ENCODE data around the gene LPA.

LPA gene

DNA sequence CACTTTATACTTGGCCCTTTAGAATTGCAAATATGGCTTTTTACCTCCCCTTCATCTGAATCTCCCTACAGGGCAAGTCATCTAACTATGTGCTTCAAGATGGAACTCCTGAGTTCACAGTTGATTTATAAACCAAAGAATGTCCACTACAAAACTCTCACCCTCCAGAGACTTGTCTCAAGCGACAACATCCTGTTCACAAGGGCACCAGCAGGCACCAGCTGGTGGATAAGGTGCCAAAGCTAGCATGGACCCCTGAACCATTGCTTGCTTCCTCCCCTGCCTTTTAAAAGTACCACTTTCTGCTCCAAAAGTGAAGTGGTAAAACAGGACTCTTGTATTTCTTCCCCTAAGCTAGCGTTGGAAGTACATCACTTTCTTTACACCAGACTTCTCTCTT, 154.5 kb downstream of the LPA start:
- no peak for DNase-seq

DNA sequence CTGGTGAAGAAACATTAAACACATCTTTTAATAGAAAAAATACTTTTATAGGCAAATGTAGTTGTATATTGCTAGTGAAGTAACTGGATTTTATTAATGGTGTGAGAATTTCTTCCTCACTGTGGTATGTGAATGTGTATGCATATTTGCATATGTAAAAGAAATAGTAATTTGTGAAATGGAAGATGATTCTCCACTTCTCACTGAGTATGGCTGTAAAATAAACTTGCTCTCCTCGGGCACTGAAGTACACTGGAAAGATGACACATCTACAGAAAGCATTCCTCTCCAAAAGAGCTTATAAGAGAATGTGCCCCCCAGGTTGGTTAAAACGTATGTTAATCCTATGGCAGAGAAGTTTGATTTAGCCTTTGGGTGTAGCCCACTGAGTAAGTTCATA, 155.5 kb downstream of the LPA start:
- DNase-seq = no peak

DNA sequence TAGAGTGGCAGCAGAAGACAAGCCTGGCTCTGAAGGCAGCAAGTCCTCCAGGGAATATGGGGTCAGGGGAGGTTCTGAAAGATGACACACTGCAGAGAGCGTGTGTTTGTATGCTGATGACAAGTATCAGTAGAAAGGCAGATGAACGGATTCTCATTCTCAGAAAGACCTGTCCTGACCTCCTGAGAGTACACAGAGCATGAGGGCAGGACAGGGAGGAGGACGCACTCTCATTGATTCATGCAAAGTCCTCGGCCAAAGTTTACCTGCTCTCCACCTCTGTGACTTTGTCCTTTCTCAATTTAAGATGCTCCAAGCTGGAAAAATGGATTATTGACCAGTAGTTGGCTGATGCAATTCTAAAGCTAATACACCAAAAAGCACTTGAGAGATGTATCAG, 156.7 kb downstream of the LPA start:
- DNase-seq = no peak

DNA sequence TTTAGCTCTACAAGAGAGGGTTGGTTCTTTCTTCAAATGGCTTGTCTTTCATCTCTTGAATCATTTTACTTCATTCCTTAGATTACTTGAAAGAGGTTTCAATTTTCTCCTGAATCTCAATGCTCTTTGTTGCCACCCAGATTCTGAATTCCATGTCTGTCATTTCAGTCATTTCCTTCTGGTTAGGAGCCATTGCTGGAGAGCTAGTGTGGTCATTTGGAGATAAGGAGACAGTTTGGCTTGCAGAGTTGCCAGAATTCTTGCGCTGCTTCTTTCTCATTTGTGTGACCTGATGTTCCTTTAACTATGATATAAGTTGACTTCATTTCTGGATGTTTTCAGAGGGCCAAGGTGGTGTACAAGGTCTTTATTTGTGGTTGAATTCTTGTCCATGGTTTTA, 158.1 kb downstream of the LPA start:
- DNase-seq = no peak

DNA sequence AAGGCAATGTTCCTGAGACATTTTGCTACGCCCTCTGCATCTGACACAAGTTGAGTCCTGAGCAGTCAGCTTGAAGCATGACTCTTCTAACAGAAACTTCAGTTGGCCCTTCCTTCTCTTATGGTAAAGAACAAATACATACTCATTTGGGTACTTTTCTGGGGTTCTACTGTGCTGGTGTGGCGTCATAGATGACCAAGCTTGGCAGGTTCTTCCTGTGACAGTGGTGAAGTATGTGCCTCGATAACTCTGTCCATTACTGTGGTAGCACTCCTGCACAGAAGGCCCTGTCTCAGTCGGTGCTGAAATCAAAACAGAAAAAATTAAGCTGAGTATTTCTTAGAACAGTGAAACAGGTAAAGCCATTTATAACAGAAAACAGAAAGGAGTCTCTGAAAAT, 163.4 kb downstream of the LPA start:
- DNase-seq = no peak

DNA sequence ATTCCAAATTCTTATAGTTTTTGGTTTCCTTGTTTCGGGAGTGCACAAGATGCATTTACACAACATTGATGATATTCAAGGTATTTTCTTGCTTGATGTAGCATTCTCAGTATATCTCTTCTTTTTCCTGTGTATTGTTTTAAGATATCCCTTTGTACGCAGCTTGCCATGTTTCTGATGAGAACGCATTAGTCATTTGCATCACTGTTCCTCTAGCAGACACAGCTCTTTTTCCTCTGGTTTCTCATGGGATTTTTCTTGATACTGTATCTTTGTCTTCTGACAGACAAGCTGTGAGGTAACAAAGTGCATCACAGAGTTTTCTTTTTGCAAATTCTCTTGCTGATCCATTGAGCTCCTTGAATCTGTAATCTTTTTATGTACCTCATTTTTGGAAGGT, 169.5 kb downstream of the LPA start:
- DNase-seq = no peak

DNA sequence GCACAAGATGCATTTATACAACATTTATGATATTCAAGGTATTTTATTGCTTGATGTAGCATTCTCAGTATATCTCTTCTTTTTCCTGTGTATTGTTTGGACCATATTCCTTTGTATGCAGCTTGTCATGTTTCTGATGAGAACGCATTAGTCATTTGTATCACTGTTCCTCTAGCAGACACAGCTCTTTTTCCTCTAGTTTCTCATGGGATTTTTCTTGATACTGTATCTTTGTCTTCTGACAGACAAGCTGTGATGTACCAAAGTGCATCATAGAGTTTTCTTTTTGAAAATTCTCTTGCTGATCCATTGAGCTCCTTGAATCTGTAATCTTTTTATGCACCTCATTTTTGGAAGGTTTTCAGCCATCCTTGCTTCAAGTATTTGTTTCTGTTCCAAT, 175.0 kb downstream of the LPA start:
- no peak for DNase-seq

DNA sequence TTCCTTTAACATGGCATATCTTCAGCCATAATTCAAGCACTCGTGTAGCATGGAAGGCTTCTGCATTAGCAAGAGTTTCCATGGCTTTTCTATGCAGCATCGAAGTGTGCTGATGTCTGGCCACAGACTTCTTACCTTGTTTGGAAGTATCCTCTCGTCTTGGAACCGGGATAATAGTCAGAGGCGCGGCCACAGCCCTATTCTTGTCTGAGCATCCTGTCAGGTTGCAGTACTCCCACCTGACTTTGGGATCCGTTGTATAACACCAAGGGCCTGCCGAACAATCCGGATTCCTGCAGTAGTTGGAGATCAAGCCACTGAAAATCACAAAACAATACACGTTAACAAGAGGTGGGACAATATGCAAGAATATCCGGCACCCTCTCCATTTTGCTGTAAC, 177.0 kb downstream of the LPA start:
- DNase-seq = no peak

Measured in RPMI8226 (cell line).